ENCODE results near the gene SACM1L.

DNA sequence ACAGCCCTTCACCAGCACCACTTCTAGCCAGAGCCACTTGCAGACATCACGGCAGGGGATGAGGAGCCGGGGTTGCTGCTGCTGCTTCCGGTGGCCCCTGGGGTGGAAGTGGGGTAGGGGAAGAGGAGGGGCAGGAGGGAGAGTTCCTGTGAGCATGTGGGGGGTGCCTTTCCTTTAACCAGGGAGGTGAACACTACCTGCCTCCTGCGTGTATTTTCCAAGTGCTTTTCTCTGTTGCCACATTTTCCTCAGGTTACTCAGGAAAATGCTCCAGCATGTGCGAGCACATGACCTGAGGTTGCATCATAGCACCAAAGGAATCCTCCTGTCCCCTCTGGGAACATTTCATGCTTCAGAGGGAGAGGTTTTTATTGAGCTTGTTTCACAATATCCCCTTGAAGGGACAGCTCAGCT is 12.2 kb upstream of the SACM1L start:
- TF ChIP-seq, protein P1, sequence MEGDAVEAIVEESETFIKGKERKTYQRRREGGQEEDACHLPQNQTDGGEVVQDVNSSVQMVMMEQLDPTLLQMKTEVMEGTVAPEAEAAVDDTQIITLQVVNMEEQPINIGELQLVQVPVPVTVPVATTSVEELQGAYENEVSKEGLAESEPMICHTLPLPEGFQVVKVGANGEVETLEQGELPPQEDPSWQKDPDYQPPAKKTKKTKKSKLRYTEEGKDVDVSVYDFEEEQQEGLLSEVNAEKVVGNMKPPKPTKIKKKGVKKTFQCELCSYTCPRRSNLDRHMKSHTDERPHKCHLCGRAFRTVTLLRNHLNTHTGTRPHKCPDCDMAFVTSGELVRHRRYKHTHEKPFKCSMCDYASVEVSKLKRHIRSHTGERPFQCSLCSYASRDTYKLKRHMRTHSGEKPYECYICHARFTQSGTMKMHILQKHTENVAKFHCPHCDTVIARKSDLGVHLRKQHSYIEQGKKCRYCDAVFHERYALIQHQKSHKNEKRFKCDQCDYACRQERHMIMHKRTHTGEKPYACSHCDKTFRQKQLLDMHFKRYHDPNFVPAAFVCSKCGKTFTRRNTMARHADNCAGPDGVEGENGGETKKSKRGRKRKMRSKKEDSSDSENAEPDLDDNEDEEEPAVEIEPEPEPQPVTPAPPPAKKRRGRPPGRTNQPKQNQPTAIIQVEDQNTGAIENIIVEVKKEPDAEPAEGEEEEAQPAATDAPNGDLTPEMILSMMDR (conservative IDR thresholded peaks at IDR 0.05 in 1 of 2, IDR thresholded peaks at IDR 0.05 in 1 of 2; ENCODE audit: extremely low read depth in 1 of 2, insufficient read depth in 1 of 2, low read depth in 1 of 2, low read length in 2 of 2) = no peak
- no peak for TF ChIP-seq EZH2 (IDR thresholded peaks at IDR 0.05; ENCODE audit: borderline replicate concordance, low read length)

Data from mammary epithelial cell (primary cell).